Inflammatory macrophage treated with lipopolysaccharide for 1 hour (primary cell): ENCODE results near the gene DDAH2.

ENCODE experiments used
- DNase-seq, 2 donors: peaks; one replicate each; pipeline ENCODE4 v3.0.0-alpha.2; 2020 to 2022

DDAH2 gene

GRCh38 chr6:31729979-31730630 lies 1.0 kb upstream of the DDAH2 start:
- DNase-seq = peak; percentile 62 to 77

- peak; percentile 83 to 89 for DNase-seq
Observed at GRCh38 chr6:31729515-31729978, 448 bp upstream of the DDAH2 start.

DNA sequence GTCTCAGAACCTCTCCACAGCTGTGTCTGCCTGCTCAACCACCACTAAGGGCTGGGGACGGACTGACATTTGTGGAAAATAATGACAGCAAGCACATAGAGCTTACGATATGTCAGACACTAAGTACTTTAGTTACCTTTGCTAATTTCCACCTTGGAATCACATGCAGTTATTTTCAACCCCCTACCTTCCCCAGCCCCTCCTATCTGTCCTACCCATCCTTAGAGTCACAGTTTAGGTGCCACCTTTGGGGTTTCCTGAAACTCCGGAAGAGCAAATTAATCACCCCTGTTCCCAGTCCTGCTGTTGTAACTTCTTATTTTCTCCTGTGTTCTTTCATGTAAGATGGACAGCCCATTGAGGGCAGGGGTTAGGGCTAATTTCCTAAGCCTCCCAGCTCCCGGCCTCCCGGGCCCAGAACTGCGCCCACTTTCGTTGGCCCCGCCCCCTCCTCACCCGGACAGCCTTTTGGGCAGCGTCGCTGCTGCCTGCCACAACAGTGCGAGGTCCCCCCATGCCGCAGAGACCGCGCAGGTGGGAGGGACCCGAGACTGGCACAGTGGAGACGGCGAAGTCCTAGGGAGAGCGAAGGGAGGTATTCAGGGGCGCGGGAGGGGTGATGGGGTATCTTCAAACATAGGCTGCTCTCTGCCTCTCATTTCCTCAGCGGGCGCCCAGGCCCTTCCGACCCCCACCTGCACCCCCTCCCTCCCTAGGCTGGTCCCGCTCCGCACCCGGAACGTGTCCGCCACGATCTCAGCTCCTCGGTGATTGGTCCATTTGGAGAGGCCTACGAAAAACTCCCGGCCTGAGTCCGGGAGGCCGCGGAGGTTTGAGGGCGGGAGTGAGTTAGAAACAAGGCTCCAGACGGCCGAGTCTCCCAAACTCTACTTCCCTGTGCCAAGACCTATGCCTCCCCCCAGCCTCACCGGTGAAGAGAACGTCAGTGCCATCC lies 1.1 kb downstream of the DDAH2 start:
- no peak for DNase-seq

- DNase-seq = peak; percentile 78 to 85
Observed at GRCh38 chr6:31727034-31727716, 1.9 kb downstream of the DDAH2 start.

- DNase-seq = peak; percentile 84 to 96
Observed at GRCh38 chr6:31725502-31726350, 3.4 kb downstream of the DDAH2 start.

DNA sequence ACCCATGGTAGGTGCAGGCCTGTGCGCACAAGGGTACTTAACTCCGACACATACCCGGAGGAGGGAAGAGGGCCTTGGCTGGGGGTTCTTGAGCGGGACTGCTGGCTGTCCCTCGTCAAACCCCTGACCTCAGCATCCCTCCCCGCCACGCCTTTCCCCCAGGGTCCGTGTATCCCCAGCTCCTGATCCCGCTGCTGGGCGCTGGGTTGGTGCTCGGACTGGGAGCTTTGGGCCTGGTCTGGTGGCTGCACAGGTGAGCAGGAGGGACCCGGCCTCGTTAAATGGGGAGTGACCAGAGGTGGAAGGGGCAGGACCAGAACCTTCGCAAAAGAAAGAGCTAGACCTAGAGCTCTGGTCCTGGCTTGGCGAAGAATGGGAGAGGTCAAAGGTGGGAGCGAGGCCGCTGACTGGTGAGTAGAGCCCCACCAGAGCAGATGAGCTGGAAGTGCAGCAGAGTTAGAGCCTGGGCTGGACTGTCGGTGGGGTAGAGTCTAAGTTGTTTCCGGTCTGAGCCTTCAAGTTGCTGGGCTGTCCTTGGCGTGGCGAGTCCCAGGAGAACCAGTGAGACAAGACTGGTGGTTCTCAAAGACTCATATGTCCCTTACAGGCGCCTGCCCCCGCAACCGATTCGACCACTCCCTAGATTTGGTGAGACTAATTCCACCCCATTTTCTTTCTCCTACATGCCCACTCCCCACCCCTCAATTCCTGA lies 5.0 kb downstream of the DDAH2 start:
- no peak for DNase-seq

DNA sequence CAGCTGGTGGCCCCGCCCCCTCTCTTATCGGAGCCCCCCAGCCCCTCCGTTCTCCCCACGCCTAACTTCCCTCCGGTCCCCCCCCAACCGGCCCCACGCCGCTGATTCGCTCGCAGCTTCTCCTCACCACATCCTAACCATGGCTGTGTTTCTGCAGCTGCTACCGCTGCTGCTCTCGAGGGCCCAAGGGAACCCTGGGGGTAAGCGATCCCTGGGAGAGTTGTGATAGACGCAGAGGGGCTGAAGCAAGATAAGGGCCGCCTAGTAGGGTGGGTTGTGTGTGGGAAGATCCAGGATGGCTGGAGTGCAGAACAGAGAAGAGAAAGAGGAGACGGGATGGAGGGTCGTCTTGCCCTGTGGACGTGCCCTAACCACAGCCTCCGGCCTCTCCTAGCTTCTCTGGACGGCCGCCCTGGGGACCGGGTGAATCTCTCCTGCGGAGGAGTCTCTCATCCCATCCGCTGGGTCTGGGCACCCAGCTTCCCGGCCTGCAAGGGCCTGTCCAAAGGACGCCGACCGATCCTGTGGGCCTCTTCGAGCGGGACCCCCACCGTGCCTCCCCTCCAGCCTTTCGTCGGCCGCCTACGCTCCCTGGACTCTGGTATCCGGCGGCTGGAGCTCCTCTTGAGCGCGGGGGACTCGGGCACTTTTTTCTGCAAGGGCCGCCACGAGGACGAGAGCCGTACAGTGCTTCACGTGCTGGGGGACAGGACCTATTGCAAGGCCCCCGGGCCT lies 5.7 kb downstream of the DDAH2 start, which contains the start of gene MPIG6B:
MPIG6B (plus strand) TSS at position 129 of the 735 bp plus-strand sequence; CDS start at position 140, 11 bp downstream.
- no peak for DNase-seq

DNA sequence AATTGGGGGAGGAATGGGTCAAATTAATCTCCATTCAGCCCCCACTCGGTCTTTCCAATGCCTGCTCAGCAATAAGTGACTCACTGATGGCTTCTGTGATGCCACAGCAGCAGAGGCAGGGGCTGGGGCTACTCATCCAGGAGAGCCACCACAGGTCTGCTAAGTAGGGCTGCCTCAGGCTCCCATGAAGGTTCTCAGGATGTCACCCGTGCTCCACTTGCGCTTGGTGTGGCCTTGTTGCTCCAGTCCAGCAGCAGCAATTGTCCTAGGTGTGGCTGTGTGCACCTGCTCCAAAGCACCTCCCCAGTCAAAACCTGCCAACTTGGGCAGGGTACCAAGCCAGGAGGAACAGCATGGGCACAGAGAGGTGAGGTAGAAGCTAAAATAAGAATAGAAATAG lies 6.9 kb downstream of the DDAH2 start:
- DNase-seq = no peak

DNA sequence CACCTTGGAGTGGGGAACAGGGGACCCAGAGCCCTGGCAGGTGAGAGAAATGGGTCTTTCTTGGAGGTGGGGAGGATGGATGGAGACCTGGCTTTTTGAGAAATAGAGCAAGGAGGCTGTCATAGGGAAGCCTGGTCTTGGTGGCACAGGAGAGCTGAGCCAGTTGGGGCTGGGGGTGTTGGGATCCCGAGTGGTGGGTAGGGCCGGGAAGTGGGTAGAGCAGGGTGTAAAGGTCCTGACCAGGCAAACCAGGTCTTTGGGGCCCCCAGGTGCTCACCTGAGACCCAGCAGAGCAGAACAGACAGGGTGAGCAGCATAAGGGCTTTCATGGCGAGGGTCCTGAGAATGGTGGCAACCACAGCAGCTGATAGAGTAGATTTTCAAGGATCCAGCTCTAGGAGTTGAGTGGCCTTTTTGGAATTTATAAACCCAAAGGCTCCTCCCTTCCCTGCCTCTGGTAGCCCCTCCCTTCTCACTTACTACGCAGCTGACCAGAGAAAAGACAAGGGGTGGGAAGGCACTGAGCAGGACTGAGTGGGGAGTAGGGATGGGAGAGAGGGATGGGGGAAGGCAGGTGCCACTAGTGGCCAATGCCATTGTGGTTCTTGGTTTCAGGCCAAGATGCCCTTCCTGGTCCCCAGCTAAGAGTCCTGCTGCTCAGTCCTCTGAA lies 7.6 kb downstream of the DDAH2 start, which contains the start of gene LY6G6C:
LY6G6C (minus strand) TSS at position 396 of the 670 bp plus-strand sequence; CDS start at position 329, 67 bp downstream.
- DNase-seq = no peak

DNA sequence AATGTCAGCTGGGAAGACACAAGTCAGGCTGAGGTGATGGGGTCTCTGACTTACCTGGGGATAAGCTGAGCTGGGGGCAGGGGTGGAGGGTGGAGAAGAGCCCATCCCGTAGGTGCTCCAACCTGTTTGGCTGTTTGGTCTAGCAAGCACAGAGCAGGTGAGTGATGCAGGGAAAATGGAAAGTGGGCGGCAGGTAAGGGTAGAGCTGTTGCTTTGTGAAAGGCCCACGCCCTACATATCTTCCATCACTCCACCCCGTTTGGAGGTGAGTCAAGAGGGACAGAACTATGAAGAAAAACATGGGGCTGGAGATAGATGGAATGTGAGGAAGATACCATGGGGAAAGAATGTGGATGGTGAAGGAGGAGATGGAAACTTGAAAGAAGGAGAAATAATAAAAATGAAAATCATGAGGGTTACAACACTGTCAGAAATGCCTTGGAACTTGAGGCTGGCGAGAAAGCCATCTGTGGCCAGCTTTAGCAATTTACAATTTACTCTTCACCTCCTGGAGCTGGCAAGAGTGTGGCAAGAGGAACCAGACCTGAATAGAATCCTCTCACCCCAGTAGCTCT lies 8.8 kb downstream of the DDAH2 start:
- DNase-seq = no peak

DNA sequence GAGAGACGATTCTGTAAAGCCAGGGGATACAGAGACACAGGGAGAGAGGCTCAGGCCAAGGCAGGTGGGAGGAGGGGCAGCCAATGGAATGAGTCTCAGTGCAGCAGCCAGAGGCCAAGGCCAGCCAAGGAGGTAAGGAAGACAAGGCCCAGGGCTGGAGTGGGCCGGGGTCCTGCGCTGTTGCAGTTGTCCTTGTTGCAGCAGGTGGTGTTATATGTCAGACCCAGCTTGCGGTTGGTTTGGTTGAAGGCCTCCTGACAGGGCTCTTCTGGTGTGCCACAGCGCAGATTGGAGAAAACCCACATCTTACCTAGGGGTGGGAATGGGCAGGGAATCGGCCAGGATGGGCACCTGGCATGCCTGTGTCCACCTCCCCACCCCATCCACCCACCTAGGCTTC lies 10.1 kb downstream of the DDAH2 start:
- DNase-seq = no peak

GRCh38 chr6:31718265-31718664 lies 10.8 kb downstream of the DDAH2 start:
- DNase-seq = no peak

- DNase-seq = no peak
Observed at GRCh38 chr6:31717499-31718222, 11.4 kb downstream of the DDAH2 start.

- no peak for DNase-seq
Observed at GRCh38 chr6:31715022-31715958, 13.8 kb downstream of the DDAH2 start, which contains the start of gene LY6G6D. TSS of gene LY6G6D (plus strand) at chr6:31715348. CDS start at chr6:31715356, 8 bp downstream.

DNA sequence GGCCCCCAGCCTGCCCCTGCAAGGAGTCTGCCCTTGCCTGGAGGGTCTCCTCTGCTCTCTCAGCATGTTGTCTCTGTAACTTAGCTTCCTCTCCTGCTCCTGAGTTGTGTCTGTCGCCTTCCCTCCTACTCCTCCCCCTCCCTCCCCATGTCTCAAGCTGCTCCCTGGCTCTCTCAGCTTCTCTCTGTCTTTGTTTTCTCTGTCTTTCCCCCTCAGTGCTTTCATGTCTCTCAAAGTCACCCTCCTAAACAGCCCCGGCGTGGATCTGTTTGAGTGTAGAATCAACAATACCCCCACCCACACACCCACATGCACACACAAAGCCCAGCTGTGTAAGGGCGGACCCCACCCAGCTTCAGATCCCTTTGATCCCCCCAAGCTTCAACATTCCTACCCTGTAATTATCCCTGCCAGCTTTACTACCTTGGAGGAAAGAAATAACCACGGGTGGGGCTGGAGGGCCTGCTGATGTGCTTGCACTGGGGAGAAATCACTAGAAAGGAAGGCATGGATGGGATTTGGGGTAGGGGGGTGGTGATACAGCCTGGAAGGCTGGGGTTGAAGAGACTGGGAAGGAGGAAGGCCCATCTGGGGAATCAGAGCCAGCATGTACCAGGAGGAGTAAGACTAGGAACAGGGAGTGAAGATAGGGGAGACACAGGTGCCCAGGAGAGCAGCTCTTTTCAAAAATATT lies 15.0 kb downstream of the DDAH2 start:
- DNase-seq = no peak

GRCh38 chr6:31713465-31713864 lies 15.6 kb downstream of the DDAH2 start:
- no peak for DNase-seq

GRCh38 chr6:31712296-31712695 lies 16.8 kb downstream of the DDAH2 start:
- no peak for DNase-seq
